HG02759 (cell line): Measurements from ENCODE around the gene OTOG.

Source experiments
- ATAC-seq: cut with Tn5 transposase; IDR thresholded peaks from one replicate; pipeline ENCODE4 v1.9.1; 2021; ENCODE audit warnings: mild to moderate bottlenecking, moderate library complexity; ENCODE audit not compliant: unreplicated experiment

Gene OTOG, protein sequence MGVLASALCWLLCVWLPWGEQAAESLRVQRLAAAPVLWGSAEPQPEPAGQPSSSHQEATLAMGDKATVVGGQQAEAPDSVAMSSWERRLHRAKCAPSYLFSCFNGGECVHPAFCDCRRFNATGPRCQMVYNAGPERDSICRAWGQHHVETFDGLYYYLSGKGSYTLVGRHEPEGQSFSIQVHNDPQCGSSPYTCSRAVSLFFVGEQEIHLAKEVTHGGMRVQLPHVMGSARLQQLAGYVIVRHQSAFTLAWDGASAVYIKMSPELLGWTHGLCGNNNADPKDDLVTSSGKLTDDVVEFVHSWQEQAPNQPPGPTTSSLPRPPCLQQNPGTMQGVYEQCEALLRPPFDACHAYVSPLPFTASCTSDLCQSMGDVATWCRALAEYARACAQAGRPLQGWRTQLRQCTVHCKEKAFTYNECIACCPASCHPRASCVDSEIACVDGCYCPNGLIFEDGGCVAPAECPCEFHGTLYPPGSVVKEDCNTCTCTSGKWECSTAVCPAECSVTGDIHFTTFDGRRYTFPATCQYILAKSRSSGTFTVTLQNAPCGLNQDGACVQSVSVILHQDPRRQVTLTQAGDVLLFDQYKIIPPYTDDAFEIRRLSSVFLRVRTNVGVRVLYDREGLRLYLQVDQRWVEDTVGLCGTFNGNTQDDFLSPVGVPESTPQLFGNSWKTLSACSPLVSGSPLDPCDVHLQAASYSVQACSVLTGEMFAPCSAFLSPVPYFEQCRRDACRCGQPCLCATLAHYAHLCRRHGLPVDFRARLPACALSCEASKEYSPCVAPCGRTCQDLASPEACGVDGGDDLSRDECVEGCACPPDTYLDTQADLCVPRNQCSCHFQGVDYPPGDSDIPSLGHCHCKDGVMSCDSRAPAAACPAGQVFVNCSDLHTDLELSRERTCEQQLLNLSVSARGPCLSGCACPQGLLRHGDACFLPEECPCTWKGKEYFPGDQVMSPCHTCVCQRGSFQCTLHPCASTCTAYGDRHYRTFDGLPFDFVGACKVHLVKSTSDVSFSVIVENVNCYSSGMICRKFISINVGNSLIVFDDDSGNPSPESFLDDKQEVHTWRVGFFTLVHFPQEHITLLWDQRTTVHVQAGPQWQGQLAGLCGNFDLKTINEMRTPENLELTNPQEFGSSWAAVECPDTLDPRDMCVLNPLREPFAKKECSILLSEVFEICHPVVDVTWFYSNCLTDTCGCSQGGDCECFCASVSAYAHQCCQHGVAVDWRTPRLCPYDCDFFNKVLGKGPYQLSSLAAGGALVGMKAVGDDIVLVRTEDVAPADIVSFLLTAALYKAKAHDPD (N-terminal part only)

DNA sequence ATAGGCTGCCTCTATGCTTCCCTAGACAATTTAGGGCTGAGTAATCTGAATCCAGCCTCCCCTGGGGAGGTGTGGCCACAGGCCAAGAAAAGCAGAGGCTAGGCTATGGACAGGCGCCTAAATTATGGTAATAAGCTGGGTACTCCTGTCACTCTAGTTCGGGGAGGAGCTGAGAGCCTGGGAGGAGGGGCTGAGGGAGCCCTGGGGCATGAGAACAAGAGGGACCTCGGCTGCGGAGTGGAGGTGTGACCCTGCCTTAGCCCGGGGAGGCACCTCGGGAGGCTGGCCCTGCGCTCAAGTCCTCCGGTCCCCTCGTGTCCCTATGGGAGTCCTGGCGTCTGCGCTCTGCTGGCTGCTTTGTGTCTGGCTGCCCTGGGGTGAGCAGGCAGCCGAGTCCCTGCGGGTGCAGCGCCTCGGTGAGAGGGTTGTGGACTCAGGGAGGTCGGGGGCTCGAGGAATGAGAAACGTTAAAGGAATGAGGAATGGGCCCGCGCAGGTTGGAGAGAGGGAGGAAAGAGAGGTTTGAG is at the start of gene OTOG:
TSS of gene OTOG (plus strand) at position 209 of the 527 bp plus-strand sequence. CDS start at position 323, 114 bp downstream.
- no peak for ATAC-seq

DNA sequence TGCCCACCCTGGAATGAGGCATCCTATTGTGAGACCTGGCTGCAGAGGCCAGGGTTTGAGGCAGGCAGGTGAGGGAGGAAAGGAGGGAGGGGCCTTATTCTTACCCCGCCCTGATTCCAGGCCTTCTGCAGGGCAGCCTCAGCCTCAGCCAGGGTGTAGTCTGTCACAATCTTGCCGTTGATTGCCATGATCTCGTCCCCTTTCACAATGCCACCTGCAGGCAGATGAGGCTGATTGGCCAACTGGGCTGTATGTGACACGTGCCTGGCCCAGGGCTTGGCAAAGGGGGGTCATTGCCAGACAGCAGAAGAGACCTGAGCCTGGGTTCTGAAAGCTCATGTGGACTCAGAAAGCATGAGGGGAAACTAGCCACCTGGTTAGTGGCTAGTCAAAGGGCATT is 49.0 kb upstream of the OTOG start:
- ATAC-seq = no peak

GRCh38 chr11:17498475-17498874 is 48.6 kb upstream of the OTOG start:
- ATAC-seq = no peak

- ATAC-seq = no peak
Observed at GRCh38 chr11:17500673-17501072, 46.4 kb upstream of the OTOG start.

DNA sequence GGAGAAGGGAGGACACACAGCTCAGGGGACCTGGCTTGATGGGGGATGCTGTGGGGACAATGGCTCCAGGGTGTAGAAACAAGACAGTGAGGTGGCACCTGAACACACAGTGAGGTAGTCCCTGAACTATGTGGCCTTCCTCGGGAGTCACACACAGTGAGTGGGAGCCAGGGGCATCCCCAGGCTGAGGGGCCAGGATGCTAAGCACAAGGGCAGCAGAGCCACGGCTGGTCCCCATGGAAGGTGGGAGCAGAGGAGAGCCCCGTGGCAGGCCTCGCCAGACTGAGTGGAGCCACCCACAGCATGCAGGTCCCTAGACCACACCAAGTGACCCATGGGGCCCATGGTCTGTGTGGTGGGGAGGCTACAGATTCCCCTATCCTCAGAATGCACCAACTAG is 44.4 kb upstream of the OTOG start:
- ATAC-seq = no peak

DNA sequence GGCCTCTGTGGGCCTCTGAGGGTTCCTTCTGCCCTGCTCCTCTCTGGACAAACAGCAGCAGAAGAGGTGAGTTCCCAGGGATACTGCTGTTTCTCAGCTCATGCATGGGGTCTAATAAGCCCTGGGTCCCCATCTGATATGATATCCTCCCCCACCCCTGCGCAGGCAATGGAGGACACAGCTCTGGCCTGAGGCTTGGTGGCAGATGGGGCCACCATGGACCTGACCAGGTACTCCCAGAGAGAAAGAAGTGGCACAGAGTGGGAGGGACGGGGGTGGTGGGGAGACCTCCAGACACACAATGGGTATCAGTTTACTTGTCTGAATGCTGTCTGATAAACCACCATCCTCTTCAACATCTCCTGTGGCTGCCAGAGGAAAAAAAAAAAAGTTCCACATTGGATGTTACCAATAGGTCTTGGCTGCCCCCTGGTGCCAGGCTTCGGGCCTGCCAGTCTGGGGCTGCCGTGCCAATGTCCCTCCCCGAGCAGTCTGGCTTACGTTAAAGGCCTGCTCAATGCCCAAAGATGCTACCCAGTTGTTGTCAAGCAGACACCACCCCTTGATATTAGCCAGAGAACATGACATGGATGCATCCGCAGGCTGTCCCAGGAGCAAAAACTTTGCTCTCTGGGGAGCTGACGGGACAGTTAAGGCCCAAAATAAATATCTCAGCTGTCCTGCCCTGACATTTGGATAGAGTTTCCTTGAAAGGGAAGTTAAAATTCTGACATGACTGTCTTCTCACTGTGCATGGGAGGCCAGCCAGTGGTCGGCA is 42.5 kb upstream of the OTOG start:
- ATAC-seq = peak; percentile 65

DNA sequence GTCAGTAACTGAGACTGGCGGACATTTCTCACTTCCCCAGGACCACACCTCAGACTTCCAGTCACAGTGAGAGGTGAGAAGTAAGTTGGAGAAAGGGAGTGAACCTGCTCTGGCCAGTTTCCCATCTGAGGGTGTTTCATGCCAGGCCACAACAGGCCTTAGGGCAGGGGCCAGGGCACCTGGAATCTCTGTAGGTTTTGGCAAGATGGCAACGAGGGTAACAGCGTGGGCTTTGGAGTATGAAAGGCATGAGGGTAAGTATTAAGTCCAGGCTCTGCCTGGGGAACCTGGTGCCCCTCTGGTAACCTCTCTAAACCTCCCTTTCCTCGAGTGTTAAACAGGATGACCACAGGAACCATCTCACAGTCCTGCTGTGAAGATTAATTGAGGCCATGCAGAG is 41.9 kb upstream of the OTOG start:
- ATAC-seq = no peak

DNA sequence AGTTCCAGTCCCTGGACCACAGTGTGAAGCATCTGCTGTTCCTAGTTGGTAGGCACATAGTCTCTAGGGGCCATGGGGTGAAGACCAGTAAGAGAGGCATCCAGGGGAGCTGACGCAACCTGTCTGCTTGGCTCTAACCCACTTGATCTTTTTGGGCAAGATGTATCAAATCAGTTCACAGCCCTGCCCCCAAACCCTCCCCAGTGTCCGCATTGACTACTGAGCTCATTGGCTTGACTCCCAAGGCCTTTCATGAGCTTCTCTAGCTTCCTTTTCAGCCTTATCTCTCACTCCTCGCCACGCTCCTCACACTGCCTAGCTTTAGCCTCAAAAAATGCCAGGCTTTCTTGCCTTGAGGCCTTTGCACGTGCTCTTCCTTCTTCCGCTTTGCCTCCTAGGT is 40.7 kb upstream of the OTOG start:
- ATAC-seq = no peak

- ATAC-seq = peak; percentile 73
Observed at GRCh38 chr11:17506942-17507341, 40.1 kb upstream of the OTOG start.

DNA sequence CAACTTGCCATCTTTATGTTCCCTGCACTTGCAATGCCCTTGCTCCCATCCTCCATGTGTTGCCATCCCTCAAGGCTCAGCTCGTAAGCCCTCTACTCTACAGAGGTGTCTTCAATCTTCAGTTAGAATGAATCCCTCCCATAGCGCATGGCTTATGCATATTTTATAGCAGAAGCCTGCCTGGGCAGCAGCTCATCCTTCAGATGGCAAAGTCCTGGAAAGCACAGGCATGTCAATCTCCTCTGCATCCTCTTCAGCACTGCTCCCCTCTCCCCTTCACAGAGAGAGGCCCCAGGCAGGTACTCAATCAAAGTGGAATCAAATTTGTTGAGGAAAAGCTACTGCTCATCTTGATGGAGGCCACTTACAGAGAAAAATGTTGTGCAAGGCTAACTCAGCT is 39.3 kb upstream of the OTOG start:
- ATAC-seq = no peak

DNA sequence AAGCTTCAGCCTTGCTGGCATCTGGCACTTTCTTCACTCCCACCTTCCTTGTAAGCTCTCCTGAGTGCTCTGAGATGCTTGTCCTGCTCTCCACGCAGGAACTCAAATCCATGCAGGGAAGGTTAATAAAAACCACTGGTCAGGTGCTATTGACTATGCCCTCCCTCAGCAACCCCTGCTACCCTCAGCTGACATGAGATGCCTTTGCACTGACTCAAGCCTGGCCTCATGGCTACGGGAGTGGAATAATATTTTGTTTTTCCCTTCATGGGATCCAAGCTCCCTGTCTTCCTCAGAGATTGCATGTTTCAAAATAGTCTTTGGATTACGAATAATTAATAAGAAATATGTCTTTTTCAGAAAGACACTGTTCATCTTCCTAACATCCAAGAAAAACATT is 38.8 kb upstream of the OTOG start:
- no peak for ATAC-seq

DNA sequence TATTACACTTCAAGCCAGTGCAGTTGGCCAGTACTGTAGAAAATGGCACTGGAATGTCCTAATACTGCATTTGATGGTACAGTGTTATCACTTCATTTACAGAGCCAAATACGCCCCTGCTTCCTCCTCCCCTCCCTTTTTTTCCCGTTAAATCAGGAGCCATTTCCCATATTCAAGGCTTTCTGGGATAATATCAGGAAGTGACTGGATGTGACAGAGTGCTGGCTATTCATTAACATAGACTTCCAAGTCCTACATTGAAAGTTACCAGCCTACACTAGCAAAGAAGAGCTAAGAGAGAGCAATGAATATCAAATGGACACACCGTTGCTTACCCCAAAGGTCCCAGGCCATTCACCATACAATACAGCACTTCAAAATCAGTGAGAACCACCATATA is 38.3 kb upstream of the OTOG start:
- ATAC-seq = no peak

DNA sequence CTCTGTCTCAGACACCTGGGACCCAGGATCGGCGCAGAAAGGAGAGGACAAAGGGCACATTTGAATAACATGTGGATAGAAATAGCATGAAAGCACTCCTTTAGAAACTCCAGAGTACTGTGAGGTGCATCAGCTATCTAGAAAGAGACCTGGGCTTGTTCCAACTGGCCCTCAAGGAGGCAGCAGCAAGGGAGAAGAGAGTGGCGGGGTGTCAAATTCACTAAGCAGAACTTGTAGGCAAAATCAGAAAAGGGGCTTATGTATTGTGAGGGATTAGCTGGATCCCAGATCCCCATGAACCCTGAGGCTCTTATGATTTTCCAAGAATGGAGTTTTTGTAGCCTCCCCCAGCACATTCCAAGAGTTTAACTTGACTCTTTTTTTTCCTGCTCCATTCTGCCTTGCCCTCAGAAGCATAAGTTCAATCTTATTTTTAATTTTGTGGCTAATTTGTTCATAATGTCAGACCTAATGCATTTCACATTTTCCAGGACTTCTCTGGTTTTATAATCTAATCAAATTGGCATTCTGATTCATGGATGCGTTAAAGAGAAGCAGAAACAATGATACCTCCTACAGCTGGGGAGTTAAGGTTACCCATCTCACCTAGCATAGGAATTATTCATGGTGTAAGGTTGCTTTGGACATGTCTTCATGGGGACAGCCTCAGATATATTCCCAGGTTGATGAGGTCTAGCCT is 36.4 kb upstream of the OTOG start:
- ATAC-seq = no peak

DNA sequence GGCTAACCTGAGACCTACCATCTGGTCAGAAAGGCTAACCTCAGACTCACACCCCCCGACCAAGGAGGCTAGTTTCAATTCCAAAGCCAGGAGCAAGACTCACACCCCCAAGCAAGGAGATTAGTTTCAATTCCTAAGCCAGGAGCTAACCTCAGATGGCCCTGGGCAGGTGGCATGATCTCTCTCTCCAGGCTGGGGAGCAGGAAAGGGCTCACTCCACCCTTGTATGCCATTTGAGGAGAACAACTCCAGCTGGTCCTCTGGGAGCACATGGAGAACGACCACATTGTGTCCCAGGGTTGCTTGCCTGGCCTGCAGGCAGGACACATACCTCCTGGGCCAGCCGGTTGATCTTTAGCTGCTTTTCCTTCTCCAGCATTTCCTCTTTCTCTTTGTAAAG is 35.5 kb upstream of the OTOG start:
- no peak for ATAC-seq

DNA sequence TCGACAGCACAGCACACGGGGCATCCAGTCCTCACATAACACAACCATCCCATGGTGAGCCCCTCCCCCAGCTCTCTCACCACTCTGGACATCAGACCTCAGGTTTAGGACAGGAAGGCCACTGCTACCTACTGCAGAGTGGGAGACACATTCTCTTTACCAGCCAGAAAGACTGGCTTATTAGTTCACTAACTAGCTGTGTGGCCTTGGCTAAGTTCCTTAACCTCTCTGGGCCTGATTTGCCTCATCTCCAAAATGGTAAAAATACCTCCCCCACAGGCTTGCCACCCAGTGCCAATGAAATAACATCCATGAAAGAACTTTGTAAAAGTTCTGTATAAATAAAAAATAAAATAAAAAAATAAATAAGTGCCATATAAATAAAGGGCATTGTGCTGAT is 35.0 kb upstream of the OTOG start:
- ATAC-seq = no peak

DNA sequence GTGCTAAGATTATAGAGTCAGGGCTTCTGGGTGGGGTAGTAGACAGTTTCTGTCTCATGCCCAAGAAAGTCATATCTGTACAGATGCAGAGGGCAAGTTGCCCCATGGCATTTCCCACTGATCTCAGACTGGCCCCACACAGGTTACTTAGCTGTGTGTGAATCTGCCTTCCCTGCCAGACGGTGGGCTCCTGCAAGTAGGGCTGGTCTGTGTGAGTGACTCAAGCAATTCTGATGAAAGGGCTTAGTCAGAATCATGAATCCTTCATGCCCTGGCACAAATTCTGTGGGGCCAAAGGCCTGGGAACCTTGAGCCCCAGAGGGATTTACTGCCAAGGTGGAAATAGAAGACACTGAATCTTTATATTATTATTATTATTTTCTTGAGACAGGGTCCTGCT is 33.2 kb upstream of the OTOG start:
- no peak for ATAC-seq

DNA sequence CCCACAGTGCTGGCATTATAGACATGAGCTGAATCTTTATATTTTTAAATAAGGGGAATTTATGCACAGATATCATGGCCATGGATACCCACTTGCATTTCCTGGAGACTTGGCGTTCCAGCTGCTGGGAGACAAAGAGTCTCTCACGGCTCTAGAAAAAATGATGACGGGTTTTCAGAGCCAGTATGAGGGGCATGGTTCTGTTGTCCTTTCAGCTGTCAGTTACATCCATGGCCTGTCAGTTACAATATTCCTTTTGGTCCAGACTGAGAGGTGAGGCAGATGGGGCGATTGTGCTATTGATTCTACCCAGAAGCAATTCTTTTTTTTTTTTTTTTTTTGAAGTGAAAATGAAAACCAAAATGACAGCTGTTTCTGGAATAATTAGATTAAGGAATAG is 32.6 kb upstream of the OTOG start:
- ATAC-seq = no peak

- no peak for ATAC-seq
Observed at GRCh38 chr11:17515443-17516176, 31.4 kb upstream of the OTOG start.
